Central memory CD8-positive, alpha-beta T cell (primary cell): ENCODE data around the gene MNX1.

Source experiments
- ATAC-seq: fragments of 150-1000 bp; cut with Tn5 transposase; replicated peaks from 2 replicates; pipeline ENCODE4 v1.10.0; 2022; ENCODE audit warnings: mild to moderate bottlenecking, moderate FRiP score, moderate number of reproducible peaks; ENCODE audit not compliant: poor library complexity, severe bottlenecking; ENCODE audit errors: extremely low read depth
- DNase-seq, 2 donors: peaks; one replicate each; pipeline ENCODE4 v3.0.0; 2021; ENCODE audit warnings: low spot score in 2 of 2
- H3K27ac Mint-ChIP-seq: one replicate; pipeline ENCODE4 v1.8.0; 2022; ENCODE audit warnings: low read depth, mild to moderate bottlenecking, moderate library complexity, mixed read lengths
- H3K27me3 Mint-ChIP-seq: one replicate; pipeline ENCODE4 v1.8.0; 2022; ENCODE audit warnings: mixed read lengths
- H3K36me3 Mint-ChIP-seq: one replicate; pipeline ENCODE4 v1.8.0; 2022; ENCODE audit warnings: mild to moderate bottlenecking, moderate library complexity, mixed read lengths; ENCODE audit not compliant: insufficient read depth
- H3K4me1 Mint-ChIP-seq: one replicate; pipeline ENCODE4 v1.8.0; 2022; ENCODE audit warnings: mixed read lengths
- H3K4me3 Mint-ChIP-seq: one replicate; pipeline ENCODE4 v1.8.0; 2022; ENCODE audit warnings: mild to moderate bottlenecking, moderate library complexity, mixed read lengths
- H3K9me3 Mint-ChIP-seq: one replicate; pipeline ENCODE4 v1.8.0; 2022; ENCODE audit warnings: mixed read lengths

Gene MNX1

DNA sequence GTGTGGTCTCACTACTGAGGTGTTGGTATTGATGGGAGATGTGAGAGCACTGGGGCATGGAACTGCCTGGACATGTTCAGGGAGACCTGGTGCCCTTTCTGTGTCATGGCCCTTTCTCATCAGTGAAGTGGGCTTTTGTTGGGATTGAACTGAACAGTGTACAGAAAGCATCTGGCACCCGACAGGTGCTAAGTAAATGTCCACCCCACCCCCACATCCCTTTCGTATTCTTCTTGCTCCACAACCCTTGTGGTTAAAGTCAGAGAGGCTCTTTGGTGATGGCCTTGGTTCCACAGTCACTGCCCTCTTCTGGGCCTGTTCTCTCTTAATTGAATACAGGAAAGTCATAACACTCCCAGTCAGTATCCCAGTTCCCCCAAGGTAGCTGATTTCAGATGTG lies 55.5 kb downstream of the MNX1 start:
- H3K4me3 Mint-ChIP-seq: no peak overlapping the region
- H3K36me3 Mint-ChIP-seq: peaks cover 52% of the 10 kb centered on the region
- peaks cover 19% of the 10 kb centered on the region for H3K4me1 Mint-ChIP-seq
- DNase-seq: no peak
- H3K27me3 Mint-ChIP-seq: no peaks in the 10 kb centered on the region
- H3K27ac Mint-ChIP-seq: no peak overlapping the region
- no peak for ATAC-seq
- H3K9me3 Mint-ChIP-seq: no peaks in the 10 kb centered on the region
